ENCODE results near the gene BAX. TPM values are rescaled to one million over a fixed set of nuclear protein-coding genes. Genes with fewer than 3 reads are reported as not detected.

The BAX gene
- total RNA-seq, 1 donor from 2014 or later = 182 TPM

GRCh38 chr19:49006905-49007304 is 52.2 kb downstream of the BAX start:
- Histone ChIP-seq H3K9me3 (no peaks in the 10 kb centered on the region), H3K4me1 (no peaks in the 10 kb centered on the region), H3K36me3 (peaks cover 75 to 85% of the 10 kb centered on the region in 2 donors), H3K27ac (no peak overlapping the region), H3K4me3 (no peak overlapping the region), H3K27me3 (no peaks in the 10 kb centered on the region)
- TF ChIP-seq CTCF (IDR thresholded peaks at IDR 0.05) = no peak
- no peak for DNase-seq (ENCODE audit: low spot score in 2 of 2)
- intact Hi-C loops (cut with DNase I) = no loop called here

GRCh38 chr19:49009828-49010227 is 55.2 kb downstream of the BAX start:
- Histone ChIP-seq H3K27me3 (no peaks in the 10 kb centered on the region), H3K4me3 (no peak overlapping the region), H3K27ac (no peak overlapping the region), H3K9me3 (no peaks in the 10 kb centered on the region), H3K36me3 (peaks cover 66 to 74% of the 10 kb centered on the region in 2 donors), H3K4me1 (no peaks in the 10 kb centered on the region)
- no peak for DNase-seq (ENCODE audit: low spot score in 2 of 2)
- no peak for TF ChIP-seq CTCF (IDR thresholded peaks at IDR 0.05)
- intact Hi-C loops (cut with DNase I) = no loop called here

- Histone ChIP-seq H3K27me3 (no peaks in the 10 kb centered on the region), H3K36me3 (peaks cover 61 to 74% of the 10 kb centered on the region in 2 donors)
- no peak for TF ChIP-seq CTCF (IDR thresholded peaks at IDR 0.05)
These were observed 55.8 kb downstream of the BAX start for GRCh38 chr19:49010453-49010852.

GRCh38 chr19:49011194-49011593 is 56.5 kb downstream of the BAX start:
- TF ChIP-seq CTCF (IDR thresholded peaks at IDR 0.05) = no peak
- intact Hi-C loops (cut with DNase I) = no loop called here
- Histone ChIP-seq H3K4me1 (no peaks in the 10 kb centered on the region), H3K27me3 (no peaks in the 10 kb centered on the region), H3K4me3 (no peak overlapping the region), H3K27ac (no peak overlapping the region), H3K36me3 (peaks cover 58 to 72% of the 10 kb centered on the region in 2 donors), H3K9me3 (no peaks in the 10 kb centered on the region)
- DNase-seq (ENCODE audit: low spot score in 2 of 2) = no peak

More at GRCh38 chr19:49010453-49010852, 55.8 kb downstream of the BAX start:
- no peak for DNase-seq (ENCODE audit: low spot score in 2 of 2)
- intact Hi-C loops (cut with DNase I) = no loop called here
- Histone ChIP-seq H3K4me3 (no peak overlapping the region), H3K4me1 (no peaks in the 10 kb centered on the region), H3K9me3 (no peaks in the 10 kb centered on the region), H3K27ac (no peak overlapping the region)

Other genes with a start within 250 kb of the BAX start
- 0.32 TPM for gene MAMSTR, start 235.2 kb upstream of the BAX start, total RNA-seq
- gene RASIP1, start 214.3 kb upstream of the BAX start, total RNA-seq = 85.9 TPM
- gene IZUMO1, start 208.0 kb upstream of the BAX start, total RNA-seq = not detected
- 3.8 TPM for gene FUT1, start 202.2 kb upstream of the BAX start, total RNA-seq
- not detected for gene FGF21, start 199.4 kb upstream of the BAX start, total RNA-seq
- gene BCAT2, start 143.8 kb upstream of the BAX start, total RNA-seq = 42.4 TPM
- 9.8 TPM for gene HSD17B14, start 118.4 kb upstream of the BAX start, total RNA-seq
- gene PLEKHA4, start 86.3 kb upstream of the BAX start, total RNA-seq = 237 TPM
- 142 TPM for gene PPP1R15A, start 82.5 kb upstream of the BAX start, total RNA-seq
- not detected for gene TULP2, start 56.1 kb upstream of the BAX start, total RNA-seq
- 505 TPM for gene NUCB1, start 54.6 kb upstream of the BAX start, total RNA-seq
- gene DHDH, start 21.2 kb upstream of the BAX start, total RNA-seq = not detected
- 7,736 TPM for gene FTL, start 10.4 kb downstream of the BAX start, total RNA-seq
- gene GYS1, start 38.4 kb downstream of the BAX start, total RNA-seq = 21.8 TPM
- gene RUVBL2, start 39.0 kb downstream of the BAX start, total RNA-seq = 106 TPM
- gene LHB, start 62.2 kb downstream of the BAX start, total RNA-seq = not detected
- not detected for gene CGB3, start 69.5 kb downstream of the BAX start, total RNA-seq
- gene CGB2, start 77.0 kb downstream of the BAX start, total RNA-seq = not detected
- not detected for gene CGB1, start 82.0 kb downstream of the BAX start, total RNA-seq
- not detected for gene CGB5, start 89.0 kb downstream of the BAX start, total RNA-seq
- not detected for gene CGB8, start 94.2 kb downstream of the BAX start, total RNA-seq
- gene CGB7, start 102.9 kb downstream of the BAX start, total RNA-seq = 10.2 TPM
- gene NTF4, start 109.9 kb downstream of the BAX start, total RNA-seq = not detected
- not detected for gene KCNA7, start 117.8 kb downstream of the BAX start, total RNA-seq
- 185 TPM for gene SNRNP70, start 130.6 kb downstream of the BAX start, total RNA-seq
- gene LIN7B, start 159.5 kb downstream of the BAX start, total RNA-seq = 42.1 TPM
- not detected for gene C19orf73, start 164.3 kb downstream of the BAX start, total RNA-seq
- 33.3 TPM for gene PPFIA3, start 164.7 kb downstream of the BAX start, total RNA-seq
- not detected for gene HRC, start 200.5 kb downstream of the BAX start, total RNA-seq
- 63.4 TPM for gene TRPM4, start 202.9 kb downstream of the BAX start, total RNA-seq

Data from ascending aorta (tissue), 2 donors.